GM15510 (cell line): ENCODE results near the gene RETREG2.

ENCODE experiments used
- POLR2A ChIP-seq: IDR thresholded peaks from 3 replicates; pipeline ENCODE4 v1.6.1; 2011; ENCODE audit warnings: borderline replicate concordance; ENCODE audit not compliant: insufficient read length; ENCODE audit errors: extremely low read depth

The RETREG2 gene

DNA sequence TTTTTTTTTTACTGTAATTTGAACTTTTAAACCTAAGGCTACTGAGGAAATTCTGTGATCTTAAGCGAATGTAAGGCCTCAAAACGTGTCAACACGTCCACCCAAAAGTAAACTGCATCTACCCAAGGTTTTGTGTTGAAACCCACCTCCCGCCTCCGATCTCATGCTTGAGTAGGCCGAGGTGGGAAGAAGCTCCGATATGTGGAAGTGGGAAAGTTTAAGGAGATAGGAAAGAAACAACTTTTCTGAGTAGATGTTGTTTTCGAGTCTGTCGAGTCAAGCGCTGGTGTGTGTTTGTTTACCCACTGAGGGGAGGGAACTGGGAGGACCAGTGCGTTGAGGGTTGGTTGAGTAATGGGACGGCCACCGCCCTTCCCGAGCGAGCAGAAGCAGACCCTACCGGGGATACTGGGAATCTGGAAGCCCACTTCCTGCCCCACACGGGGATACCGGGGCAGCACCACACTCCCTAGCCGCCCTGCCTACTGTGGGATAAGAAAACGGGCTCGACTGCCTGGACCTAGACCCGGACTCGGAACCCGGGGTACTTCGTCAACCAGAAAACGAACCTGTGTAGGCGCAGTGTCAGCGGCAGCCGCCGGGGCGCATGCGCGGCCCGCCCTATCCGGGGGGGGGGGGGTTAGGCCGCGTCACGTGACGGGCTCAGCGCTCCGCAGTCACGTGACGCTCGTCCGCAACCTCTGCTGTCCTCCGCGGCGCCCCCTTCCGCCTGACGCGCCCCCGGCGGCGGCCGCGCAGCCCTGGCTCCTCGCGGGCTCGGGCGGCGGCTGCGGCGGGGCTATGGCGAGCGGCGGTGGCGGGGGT lies at the start of gene RETREG2:
Gene RETREG2 (plus strand): TSS at position 724 of the 825 bp plus-strand sequence. CDS start 78 bp downstream, at position 802.
- peak; percentile 89 for TF ChIP-seq POLR2A

DNA sequence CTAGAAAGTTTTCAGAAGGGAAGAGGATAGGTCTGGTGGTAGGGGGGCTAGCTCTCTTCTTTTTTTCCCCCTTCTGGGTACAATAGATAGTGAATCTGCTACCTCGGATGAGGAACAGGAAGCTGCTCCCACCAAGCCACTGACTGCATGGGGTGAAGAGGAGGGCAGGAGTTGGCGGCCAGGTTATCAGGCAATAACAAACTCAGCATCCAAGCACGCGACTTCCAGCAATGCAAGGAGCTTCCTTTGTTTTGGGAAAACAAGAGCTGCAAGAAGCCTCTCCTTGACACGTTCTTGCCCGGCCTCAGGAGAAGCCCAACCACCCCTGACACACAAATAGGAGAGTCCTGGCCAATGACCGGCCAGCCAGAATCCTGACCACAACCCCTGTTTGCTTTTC lies 49.7 kb upstream of the RETREG2 start:
- TF ChIP-seq POLR2A: no peak

- TF ChIP-seq POLR2A: no peak
Observed at GRCh38 chr2:219129589-219129988, 48.5 kb upstream of the RETREG2 start.

GRCh38 chr2:219131327-219131726 lies 46.7 kb upstream of the RETREG2 start:
- no peak for TF ChIP-seq POLR2A

- TF ChIP-seq POLR2A: no peak
Observed at GRCh38 chr2:219131744-219132143, 46.3 kb upstream of the RETREG2 start.

- no peak for TF ChIP-seq POLR2A
Observed at GRCh38 chr2:219133976-219134375, 44.1 kb upstream of the RETREG2 start.

DNA sequence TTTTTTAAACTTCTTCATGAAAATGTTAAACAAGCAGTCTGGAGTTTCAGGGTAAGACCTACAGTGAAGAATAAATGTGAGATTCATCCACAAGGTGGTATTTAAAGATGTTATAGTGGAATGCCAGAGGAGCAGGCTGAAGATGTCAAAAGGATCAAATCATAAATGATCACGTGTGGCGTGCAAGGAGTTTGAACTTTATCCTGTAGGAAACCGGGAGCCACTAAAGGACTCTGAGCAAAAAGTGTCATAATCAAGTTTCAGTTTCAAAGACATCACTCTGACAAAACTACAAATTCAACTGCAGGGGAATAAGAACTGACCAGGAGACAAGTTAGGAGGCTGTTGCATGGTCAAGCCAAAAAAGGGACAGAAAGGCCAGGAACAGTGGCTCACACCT lies 37.4 kb upstream of the RETREG2 start:
- no peak for TF ChIP-seq POLR2A

DNA sequence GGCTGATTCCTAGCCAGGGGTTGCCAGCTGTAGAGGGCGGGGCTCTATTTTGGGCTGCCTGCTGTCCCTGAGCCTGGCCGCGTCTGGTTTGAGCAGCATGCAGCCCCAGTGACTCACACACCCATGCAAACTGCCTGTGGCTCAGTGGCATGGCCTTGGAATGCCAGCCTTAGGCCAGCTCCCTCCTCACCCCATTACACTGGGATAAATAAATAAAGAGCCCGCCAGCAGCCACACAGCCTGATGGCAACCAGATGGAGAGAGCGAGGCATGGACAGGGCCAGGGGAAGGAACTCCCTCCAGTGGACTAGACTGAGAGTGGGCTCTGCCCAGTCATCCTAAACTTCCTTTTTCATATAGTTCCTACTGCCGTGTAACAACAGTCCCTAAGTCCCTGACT lies 35.7 kb upstream of the RETREG2 start:
- TF ChIP-seq POLR2A: no peak

DNA sequence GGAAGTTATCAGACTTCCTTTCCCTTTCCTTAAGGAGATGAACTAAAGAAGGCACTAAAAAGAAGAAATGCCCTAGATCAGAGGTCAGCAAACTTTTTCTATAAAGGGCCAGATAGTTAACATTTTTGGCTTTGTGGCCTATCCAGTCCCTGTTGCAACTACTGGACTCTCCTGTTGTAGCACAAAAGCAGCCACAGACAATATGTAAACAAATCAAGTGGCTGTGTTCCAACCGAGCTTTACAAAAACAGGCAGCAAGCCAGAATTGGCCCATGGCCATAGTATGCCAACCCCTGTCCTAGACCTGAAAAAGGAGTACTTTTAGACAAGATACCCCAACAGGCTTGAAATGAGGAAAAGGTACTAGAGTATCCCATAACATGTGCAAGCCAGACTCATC lies 28.4 kb upstream of the RETREG2 start:
- no peak for TF ChIP-seq POLR2A

GRCh38 chr2:219155054-219155644 lies 22.9 kb upstream of the RETREG2 start:
- no peak for TF ChIP-seq POLR2A

- TF ChIP-seq POLR2A: no peak
Observed at GRCh38 chr2:219157396-219157795, 20.7 kb upstream of the RETREG2 start.

GRCh38 chr2:219158025-219158424 lies 20.1 kb upstream of the RETREG2 start:
- TF ChIP-seq POLR2A: no peak

DNA sequence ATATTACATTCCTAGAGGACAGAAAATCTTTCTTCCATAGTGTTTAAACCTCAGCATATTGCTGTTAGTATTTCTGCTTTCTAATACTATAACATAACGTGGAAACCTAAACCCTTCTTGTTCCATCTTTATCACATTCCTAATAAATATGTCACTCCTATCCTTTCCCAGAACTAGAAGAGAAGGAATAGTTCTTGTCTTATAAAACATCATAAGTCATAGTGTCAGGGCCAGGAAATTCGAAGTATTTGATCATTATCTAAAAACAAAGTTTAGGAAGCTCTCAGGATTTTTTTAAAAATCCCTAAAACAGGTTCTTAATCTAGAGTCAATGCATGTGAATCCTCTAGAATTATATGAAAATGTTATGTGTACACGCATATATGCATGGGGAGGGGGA lies 19.5 kb upstream of the RETREG2 start:
- TF ChIP-seq POLR2A: no peak

DNA sequence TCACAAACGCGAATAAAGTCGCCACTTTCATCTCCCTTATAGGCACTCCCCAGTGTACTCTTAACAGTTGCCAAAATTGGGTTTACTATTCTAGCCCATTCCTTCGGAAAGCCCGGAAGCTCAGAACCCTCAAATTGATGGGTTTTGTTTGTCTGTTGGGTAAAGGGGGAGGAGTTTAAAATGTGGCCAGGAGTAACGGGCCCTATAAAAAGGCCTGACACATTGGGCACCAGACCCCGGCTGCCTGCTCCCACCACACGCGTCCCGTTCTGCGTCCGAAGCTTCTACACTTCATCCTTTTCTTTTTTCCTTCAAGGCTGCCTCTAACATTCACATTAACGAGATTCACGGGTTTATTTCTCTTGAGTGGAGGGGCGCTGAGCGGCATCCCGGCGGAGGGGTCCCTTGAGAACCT lies 18.3 kb upstream of the RETREG2 start:
- no peak for TF ChIP-seq POLR2A

DNA sequence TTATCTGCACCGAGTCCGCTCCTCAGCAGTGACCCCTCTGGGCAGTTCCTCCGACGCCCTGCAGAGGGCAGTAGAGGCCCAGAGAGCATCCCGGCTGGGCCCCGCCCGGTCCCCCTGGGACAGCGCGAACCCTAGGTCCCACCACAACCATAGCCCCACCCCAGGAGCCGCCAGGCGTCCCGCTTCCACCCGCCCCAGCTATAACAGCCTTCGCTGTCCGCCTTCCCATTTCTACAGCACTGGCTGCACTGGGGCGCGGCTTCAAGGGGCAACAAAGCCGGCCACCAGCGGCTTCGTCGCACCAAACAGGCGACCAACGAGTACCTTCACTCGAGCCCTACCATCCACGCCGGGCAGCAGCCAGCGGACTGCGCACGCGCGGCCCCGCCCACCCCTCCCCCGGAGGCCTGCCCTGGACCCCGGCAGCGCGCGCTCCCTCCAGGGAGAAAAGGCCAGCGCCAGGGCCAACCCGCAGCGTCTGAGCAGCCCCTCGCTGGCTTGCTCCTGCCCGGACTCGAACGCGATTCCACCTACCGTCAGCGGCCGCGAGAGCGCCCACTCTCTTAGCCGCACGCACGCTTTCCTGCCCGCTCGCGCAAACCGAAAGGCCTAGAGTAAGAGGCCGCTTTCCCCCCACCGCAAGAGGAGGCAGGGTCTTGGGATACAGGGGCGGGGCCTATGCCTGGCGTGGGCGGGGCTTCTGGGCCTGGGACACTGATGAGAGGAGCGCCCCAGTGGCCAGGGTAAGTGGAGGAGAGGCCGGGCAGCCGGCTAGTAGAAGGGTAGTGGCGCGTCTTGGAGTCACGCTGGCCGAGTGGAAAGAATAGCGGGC lies 17.7 kb upstream of the RETREG2 start, which contains the start of gene NHEJ1:
Gene NHEJ1 (minus strand): TSS at position 630 of the 832 bp plus-strand sequence. CDS start 2,453 bp downstream, outside the sequence.
- peak; percentile 82 for TF ChIP-seq POLR2A
